HG03460 (cell line): ENCODE results near the gene POC1A.

Source experiments
- ATAC-seq: cut with Tn5 transposase; IDR thresholded peaks from one replicate; pipeline ENCODE4 v1.9.1; 2021; ENCODE audit not compliant: unreplicated experiment

The POC1A gene

GRCh38 chr3:52086976-52087663, 67.1 kb downstream of the POC1A start:
- no peak for ATAC-seq

DNA sequence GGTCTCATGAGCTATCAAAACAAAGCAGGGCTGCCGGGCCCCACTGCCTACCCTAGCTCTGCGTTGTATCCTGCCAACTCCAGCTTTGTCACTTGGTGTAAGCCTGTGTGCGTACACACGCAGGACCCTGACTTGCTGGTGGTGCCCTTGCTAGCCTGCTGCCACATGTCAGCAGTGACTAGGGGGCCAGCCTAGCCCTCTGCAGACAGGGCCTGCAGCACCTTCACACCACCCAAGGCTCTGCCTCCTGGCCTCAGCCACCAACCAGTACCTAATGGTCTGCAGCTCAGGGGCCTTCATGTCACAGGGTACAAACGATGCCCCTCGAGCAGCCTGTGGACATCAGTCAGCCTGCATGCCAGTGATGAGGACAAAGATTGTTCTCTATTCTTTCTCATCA, 67.8 kb downstream of the POC1A start:
- no peak for ATAC-seq

GRCh38 chr3:52085681-52086282, 68.4 kb downstream of the POC1A start:
- ATAC-seq: no peak

GRCh38 chr3:52084954-52085680, 69.1 kb downstream of the POC1A start:
- ATAC-seq: no peak

GRCh38 chr3:52084216-52084945, 69.8 kb downstream of the POC1A start:
- ATAC-seq: no peak

- ATAC-seq: no peak
Observed at GRCh38 chr3:52083556-52084087, 70.6 kb downstream of the POC1A start.

GRCh38 chr3:52082951-52083350, 71.3 kb downstream of the POC1A start:
- ATAC-seq: no peak

DNA sequence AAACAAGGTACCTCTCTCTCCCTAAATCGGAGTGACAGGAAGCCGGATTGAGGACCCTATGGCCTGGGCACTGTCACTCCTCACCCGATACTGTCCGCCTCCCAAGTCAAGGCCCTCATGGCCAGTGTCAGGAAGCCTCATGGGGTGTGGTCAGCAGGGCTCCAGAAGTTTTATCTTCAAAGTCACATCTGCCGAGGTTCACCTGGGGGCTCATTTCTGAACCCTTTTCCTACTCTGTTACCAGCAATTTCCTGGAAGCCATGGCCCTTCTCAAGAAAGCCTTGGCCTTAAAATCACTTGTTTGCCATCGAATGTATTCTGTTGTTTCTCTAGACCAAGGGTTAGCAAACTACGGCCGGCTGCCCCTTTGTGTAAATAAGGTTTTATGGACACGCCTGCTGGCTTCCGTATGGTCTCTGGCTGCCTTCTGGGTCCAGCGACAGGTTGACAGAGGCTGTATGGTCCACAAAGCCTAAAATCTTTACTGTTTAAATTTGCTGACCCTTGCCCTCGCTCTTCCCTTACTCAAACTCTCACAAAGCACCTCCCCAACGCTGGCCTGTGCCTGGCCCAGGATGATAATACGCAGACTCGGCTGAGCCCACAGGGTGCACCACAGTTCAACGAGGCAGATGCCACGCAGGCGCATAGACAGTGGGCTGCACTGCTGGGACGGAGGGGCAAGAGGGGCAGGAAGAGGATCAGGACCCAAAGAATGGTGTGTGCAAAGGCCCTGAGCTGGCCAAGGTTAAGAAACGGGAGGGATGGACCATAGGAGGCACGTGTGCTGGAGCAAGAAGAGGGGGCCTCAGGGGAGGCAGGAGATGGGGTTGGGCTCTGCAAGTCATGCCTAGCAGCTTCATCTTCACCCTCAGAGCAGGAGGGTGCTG, 73.1 kb downstream of the POC1A start:
- ATAC-seq: no peak

GRCh38 chr3:52079958-52080357, 74.3 kb downstream of the POC1A start:
- ATAC-seq: no peak

- no peak for ATAC-seq
Observed at GRCh38 chr3:52078781-52079560, 75.3 kb downstream of the POC1A start.

DNA sequence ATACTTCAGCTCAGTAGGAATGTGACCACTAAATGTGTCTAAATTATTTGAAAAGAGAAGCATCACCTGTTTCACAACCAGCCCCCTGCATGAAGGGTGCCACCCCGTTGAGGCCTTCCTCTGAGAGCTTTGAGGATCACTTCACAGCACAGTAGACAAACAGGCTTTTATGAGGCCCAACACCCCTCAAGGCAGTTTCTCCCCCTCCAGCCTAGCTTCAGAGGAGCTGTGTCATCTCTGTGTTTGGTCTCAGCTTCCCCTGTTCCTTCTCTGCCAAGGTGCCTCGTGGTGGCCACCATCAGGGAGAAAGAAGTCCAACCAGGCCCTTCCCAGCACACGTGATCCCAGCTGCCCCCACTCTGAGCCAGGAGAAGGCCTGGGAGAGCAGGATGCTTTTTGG, 76.3 kb downstream of the POC1A start:
- no peak for ATAC-seq

- ATAC-seq: no peak
Observed at GRCh38 chr3:52076896-52077780, 77.1 kb downstream of the POC1A start.

- ATAC-seq: no peak
Observed at GRCh38 chr3:52073490-52073889, 80.7 kb downstream of the POC1A start.

GRCh38 chr3:52072471-52072870, 81.8 kb downstream of the POC1A start:
- ATAC-seq: no peak

- ATAC-seq: no peak
Observed at GRCh38 chr3:52072020-52072419, 82.2 kb downstream of the POC1A start.

DNA sequence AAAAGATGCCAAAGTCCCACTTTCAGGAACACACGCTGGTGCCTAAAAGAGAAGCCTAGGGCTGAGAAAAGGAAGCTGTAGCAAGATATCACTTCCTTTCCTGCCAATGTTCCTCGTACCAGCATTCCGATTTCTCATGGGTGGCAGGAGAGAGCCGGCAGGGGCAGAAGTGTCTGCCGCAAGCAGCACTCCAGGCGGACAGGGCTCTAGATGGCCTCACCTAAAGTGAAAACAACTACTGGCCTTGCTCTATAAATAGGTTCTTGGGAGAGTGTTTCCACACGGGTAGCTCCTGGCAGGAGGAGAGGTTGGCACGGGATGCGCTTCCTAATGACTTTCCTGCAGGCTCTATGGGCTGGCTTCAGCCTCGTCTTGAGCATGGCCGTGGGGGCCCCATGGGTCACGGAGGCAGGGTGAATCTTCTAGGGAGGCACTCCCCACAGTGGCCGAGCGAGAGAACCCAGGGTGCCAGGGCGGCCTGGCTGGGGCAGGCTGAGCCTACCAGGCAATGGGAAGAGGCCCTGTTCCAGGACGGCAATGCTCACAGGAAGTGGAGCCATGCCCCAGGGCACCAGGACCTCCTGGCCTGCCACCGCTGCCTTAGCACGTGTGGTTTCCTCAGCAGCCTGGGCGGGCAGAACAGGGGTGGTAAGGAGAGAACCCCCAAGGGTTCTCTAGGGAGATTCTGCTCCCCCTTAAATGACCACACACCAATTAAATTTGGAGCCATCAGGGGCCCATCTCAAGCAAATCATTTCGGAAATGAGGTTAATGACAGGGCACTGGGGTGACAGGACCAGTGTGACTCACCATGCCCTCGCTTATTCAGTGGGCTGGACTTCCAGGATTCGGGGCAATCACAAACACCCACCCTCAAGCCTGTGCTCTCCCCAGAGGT, 83.2 kb downstream of the POC1A start:
- no peak for ATAC-seq

- ATAC-seq: no peak
Observed at GRCh38 chr3:52069855-52070254, 84.4 kb downstream of the POC1A start.

GRCh38 chr3:52069135-52069534, 85.1 kb downstream of the POC1A start:
- ATAC-seq: no peak
